GM06990 (cell line): ENCODE data around the gene POLR1G.

Experiments used
- DNase-seq: peaks from one replicate; pipeline ENCODE4 v3.0.0-alpha.2; 2011; ENCODE audit not compliant: insufficient read length; ENCODE audit errors: extremely low read depth
- H3K27me3 ChIP-seq: replicated peaks from 2 replicates; pipeline ENCODE4 v1.6.0; 2011; ENCODE audit warnings: low read length; ENCODE audit not compliant: control insufficient read depth, insufficient read depth
- H3K36me3 ChIP-seq: 2 replicates; pipeline ENCODE4 v1.5.1; 2011; ENCODE audit warnings: low read length; ENCODE audit not compliant: control insufficient read depth, insufficient read depth
- H3K4me3 ChIP-seq: replicated peaks from 2 replicates; pipeline ENCODE4 v1.5.1; 2011; ENCODE audit warnings: low read depth, mild to moderate bottlenecking, control low read depth, low read length
- TF ChIP-seq, protein P1 (sequence below): IDR thresholded peaks from 2 replicates; pipeline ENCODE4 v1.5.1; 2011; ENCODE audit warnings: low read length, control low read depth, mild to moderate bottlenecking, inconsistent platforms; ENCODE audit not compliant: insufficient read depth, poor library complexity, severe bottlenecking

Gene POLR1G

DNA sequence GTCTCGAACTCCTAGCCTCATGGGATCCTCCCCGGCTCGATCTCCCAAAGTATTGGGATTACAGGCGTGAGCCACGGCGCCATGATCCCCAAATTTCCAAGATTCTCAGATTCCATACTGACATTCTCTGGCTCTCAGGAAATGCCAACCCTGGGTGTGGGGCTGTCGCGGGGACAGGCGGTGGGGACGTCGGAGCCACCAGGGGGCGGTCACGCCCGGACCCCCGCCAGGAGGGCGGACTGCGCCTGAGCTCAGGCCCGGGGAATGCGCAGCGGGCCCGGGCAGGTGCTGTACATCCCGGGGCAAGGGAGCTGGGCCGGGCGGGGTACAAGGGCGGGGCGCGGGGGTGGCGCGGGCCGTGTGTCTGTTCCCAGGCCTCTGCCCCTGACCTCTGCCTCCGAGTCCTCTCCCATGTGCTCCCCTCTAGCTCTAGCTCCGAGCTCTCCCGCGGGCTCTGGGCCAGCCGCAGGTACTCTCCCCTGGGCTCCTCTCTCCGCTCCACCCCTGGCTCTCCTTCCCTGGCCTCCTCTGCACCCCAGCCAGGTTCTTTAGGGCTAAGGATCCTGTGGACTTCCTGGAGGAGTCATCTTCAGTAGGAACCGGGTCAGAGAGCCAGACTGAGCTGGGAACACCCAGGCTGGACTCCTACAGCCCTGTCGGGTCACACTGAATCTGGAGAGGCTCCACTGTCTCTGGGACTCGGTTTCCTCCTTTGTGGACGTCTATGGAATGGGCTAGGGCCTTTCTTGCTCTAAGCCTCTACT is 4.0 kb upstream of the POLR1G start:
- H3K4me3 ChIP-seq, result no peak overlapping the region
- peak; percentile 71 for DNase-seq
- TF ChIP-seq, protein P1, sequence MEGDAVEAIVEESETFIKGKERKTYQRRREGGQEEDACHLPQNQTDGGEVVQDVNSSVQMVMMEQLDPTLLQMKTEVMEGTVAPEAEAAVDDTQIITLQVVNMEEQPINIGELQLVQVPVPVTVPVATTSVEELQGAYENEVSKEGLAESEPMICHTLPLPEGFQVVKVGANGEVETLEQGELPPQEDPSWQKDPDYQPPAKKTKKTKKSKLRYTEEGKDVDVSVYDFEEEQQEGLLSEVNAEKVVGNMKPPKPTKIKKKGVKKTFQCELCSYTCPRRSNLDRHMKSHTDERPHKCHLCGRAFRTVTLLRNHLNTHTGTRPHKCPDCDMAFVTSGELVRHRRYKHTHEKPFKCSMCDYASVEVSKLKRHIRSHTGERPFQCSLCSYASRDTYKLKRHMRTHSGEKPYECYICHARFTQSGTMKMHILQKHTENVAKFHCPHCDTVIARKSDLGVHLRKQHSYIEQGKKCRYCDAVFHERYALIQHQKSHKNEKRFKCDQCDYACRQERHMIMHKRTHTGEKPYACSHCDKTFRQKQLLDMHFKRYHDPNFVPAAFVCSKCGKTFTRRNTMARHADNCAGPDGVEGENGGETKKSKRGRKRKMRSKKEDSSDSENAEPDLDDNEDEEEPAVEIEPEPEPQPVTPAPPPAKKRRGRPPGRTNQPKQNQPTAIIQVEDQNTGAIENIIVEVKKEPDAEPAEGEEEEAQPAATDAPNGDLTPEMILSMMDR, result peak; percentile 55
- H3K36me3 ChIP-seq, result no peaks in the 10 kb centered on the region
- H3K27me3 ChIP-seq, result no peaks in the 10 kb centered on the region

DNA sequence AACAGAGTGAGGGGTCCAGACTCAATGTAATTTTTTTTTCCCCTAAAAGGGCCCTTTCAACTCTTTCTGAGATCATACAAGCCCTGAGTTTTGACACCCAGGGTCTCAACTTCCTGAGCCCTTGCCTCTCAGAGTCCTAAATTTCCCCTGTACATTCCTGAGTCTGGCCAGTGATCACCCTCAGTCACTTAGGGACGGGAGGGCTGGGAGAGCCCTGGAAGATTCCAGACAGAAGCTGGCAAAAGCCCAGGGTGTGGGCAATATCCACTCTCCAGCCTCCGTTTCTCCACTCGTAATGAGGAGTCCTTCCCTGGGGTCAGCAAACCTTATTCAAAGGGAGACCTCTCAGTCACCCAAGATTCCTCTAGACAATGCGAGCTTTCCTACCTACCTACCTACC is 3.2 kb upstream of the POLR1G start:
- H3K27me3 ChIP-seq, result no peaks in the 10 kb centered on the region
- DNase-seq, result no peak
- no peaks in the 10 kb centered on the region for H3K36me3 ChIP-seq
- no peak overlapping the region for H3K4me3 ChIP-seq
- TF ChIP-seq, protein P1, result no peak

DNA sequence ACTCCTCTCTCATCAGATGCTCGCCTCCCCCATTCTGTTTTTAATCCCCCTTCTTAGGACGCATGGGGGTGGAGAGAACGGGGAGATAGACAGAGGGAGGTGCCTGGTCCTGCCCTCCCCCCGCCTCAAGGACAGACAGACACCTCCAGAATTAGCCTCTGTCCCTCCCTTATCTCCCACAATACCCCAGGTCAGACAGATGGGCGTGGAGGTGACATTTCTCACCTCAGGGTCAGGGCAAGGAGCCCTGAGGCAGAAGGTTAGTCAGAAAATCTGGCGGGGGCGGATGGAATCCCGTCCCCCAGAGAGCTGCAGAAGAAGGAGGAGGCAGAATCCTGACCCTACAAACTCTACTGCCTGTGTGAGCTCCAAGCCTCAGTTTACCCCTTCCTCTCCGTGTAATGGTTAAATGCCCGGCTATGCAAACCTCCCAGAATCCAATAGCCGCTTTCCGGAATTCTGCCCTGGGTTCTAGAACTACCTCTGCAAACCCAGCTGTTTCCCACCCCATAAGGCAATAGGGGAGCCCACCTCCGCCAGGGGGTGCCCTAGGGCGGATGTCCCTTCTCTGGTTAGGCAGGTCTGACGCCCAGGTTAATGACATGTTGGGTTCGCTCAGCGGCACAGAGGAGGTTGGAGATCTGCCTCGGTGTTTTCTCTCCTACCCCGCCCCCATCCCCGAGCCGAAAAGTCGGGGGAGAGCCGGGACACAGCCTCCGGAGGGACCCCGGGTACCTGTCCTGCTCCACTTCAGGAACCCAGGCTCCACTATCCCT is 2.5 kb upstream of the POLR1G start:
- H3K36me3 ChIP-seq, result no peaks in the 10 kb centered on the region
- no peaks in the 10 kb centered on the region for H3K27me3 ChIP-seq
- peak; percentile 59 for DNase-seq
- peak overlapping the region; percentile 31; the same call in 1 of the 2 replicates for H3K4me3 ChIP-seq
- TF ChIP-seq, protein P1, result peak; percentile 79

DNA sequence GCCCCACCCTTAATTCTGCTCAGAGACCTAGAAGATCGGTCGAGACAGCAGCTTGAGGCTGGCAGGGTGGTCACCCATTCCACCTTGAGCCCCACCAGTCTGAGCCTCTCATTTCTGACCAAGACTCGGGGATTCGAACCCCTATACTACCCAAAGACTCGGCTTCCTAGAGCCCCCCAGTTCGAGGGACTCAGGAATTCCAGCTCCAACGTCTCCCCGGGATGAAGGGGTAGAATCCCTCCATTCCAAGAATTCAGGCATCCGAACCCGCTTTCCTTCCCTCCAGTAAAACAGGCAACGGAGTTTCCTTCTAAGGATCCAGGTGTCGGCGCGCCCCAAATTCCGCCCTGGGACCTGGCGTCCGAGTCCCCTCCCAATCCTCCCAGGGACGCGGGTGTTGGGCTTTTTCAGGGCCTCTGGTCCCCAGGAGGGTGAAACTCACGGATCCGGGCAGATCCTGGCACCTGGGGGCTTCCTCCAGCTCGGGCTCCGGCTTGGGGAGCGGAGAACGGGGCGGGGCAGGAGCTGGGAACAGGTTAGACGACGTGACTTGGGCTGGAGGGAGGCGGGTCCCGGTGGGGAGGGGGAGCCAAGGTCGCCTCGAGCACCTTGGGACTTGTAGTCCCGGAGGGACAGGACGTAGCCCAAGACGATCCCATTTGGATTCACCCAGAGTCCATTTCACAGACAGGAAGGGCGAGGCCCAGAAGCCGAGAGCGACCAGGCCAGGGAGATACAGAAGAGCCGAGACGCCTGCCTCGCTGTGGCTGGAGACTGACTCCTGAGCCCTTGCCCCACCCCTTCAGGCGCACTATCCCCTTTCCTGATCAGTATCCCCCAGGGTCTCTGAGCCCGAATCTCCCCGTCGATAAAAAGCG is 1.6 kb upstream of the POLR1G start, which contains the start of gene PPP1R13L:
Gene PPP1R13L (minus strand): TSS at position 513 of the 878 bp plus-strand sequence. CDS start 6,751 bp downstream, outside the sequence.
- H3K36me3 ChIP-seq, result no peaks in the 10 kb centered on the region
- TF ChIP-seq, protein P1, result no peak
- DNase-seq, result no peak
- H3K4me3 ChIP-seq, result peak within 1 kb of the TSS; percentile 88
- no peaks in the 10 kb centered on the region for H3K27me3 ChIP-seq

DNA sequence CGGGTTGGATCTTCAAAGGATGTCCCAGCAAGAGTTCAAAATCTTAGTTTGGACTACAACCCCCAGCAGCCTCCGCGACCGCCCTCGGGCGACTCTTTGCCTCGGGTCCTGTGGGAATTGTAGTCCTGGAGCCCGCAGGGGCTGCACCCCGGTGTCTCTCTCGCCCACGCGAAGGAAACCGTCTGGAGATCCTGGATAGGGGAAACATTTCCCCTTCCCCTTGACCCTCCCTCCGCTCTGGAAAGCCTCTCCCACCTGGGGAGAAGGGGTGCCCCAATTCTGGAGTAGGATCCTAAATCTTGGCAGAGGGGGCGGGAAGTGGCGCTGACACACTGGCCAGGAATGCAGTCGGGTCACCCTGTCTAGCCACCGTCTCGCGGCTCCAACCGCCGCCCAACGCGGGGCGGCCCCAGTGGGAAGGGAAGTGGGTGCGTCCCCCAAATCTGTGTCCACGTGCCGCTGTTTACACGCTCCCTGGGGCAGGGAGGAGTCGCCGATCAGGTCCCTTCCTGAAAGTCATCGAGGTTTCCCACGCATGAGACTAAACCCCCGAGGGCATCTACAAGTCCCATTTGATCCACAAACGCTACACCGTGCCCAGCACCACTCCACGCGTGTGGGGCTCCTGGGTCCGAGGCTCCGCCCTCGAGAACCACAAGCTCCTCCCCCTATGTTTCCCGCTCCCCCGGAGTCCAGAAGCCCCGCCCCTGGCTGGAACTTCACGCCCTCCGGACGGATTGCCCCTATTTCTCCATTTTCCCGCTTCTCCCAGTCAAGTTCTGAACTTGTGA is 814 bp upstream of the POLR1G start:
- H3K36me3 ChIP-seq, result no peaks in the 10 kb centered on the region
- TF ChIP-seq, protein P1, result no peak
- H3K4me3 ChIP-seq, result peak overlapping the region; percentile 88
- DNase-seq, result peak; percentile 86
- H3K27me3 ChIP-seq, result no peaks in the 10 kb centered on the region
